D721Med (cell line): ENCODE results near the gene NPSR1.

ENCODE experiments used
- DNase-seq: peaks from one replicate; pipeline ENCODE4 v3.0.0; 2011; ENCODE audit warnings: low spot score; ENCODE audit not compliant: insufficient read length
- FAIRE-seq: peaks from 2 replicates; lab custom pipeline; 2011; peaks lifted over from hg19 to GRCh38; lab: Jason Lieb, UNC
- CTCF ChIP-seq: IDR thresholded peaks from 2 replicates; pipeline ENCODE4 v1.5.1; 2012; ENCODE audit warnings: mild to moderate bottlenecking, control low read depth; ENCODE audit not compliant: insufficient read depth; ENCODE audit errors: missing control alignments

Gene NPSR1

GRCh38 chr7:34719636-34720035, 61.6 kb downstream of the NPSR1 start:
- TF ChIP-seq CTCF = no peak
- DNase-seq (no peak), FAIRE-seq (no peak)

DNA sequence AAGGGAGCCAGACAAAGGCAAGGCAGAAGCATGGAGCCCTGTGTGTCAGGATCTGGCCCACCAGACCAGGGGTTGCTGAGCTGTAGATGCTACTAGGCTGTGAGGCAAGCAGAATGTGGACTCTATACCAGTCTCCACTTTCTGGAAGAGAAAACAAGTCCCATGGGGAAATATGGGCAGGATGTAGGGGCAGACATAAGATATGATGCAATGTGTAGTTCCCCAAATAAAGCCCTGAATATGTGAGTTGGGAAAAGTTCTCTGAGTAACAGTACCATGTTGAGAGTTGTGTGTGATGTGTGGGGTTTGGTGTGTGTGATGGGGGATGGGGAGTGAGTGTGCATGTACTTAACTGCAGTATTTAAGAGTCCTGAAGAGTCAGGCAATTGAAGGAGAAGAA, 62.3 kb downstream of the NPSR1 start:
- DNase-seq (no peak), FAIRE-seq (no peak)
- TF ChIP-seq CTCF = no peak

DNA sequence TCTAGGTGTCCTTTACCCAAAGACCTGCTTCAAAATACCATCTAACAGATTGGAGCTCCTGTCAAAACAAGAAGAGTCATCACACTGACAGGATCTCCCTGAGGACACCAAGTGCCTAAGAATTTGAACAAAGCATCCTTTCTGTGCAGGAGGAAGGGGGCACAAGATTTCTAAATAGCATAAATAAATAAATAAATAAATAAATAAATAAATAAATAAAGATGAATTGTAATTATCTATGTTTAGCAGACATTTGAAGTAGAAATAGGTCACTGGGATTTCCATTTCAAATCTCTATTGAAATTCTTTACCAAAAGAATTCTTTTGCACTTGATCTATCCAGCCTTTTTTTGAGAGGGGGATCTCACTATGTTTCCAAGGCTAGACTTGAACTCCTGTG, 65.3 kb downstream of the NPSR1 start:
- FAIRE-seq (no peak), DNase-seq (no peak)
- TF ChIP-seq CTCF = no peak

GRCh38 chr7:34723866-34724490, 66.0 kb downstream of the NPSR1 start:
- DNase-seq (no peak), FAIRE-seq (no peak)
- TF ChIP-seq CTCF = no peak

DNA sequence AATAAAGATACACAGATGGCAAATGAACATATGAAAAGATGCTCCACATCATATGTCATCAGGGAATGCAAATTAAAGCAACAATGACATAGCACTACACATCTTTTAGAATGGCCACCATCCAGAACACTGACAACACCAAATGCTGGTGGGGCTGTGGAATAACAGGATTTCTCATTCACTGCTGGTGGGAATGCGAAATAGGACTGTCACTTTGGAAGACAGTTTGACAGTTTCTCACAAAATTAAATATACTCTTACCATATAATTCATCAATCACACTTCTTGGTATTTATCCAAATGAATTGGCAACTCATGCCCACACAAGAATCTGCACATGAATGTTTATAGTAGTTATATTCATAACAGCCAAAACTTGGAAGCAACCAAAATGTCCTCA, 68.2 kb downstream of the NPSR1 start:
- TF ChIP-seq CTCF = no peak
- FAIRE-seq (no peak), DNase-seq (no peak)

- DNase-seq (no peak), FAIRE-seq (no peak)
- no peak for TF ChIP-seq CTCF
Observed at GRCh38 chr7:34727464-34727995, 69.5 kb downstream of the NPSR1 start.

- DNase-seq = no peak
- no peak for TF ChIP-seq CTCF
- FAIRE-seq = no peak
Observed at GRCh38 chr7:34728156-34728555, 70.1 kb downstream of the NPSR1 start.
